SU-DHL-6 (cell line): ENCODE measurements around the gene SPCS3.
"Not testable (repeated sequence)": the region's sequence is repeated elsewhere in the genome, so short reads cannot be mapped to it uniquely, and the experiment has no call there.

Experiments used
- H2AFZ ChIP-seq: fragments of 200-600 bp; sonication (generic); 2 replicates; pipeline ENCODE4 v1.6.1; 2014; ENCODE audit warnings: low read depth, mild to moderate bottlenecking, moderate library complexity, mixed read lengths, antibody characterized with exemption, low read length; ENCODE audit not compliant: severe bottlenecking
- H3F3A ChIP-seq: fragments of 200-600 bp; shearing (Covaris generic); 2 replicates; pipeline ENCODE4 v1.6.0; 2016; ENCODE audit warnings: antibody characterized with exemption, mild to moderate bottlenecking; ENCODE audit not compliant: insufficient read depth
- H3K27ac ChIP-seq: fragments of 200-600 bp; sonication (generic); 2 replicates; pipeline ENCODE4 v1.5.1; 2016; ENCODE audit warnings: low read depth, mild to moderate bottlenecking, low read length, moderate library complexity, mixed read lengths
- H3K27me3 ChIP-seq: fragments of 200-600 bp; sonication (generic), shearing (Covaris generic); 2 replicates; pipeline ENCODE4 v1.6.0; 2014; ENCODE audit warnings: mild to moderate bottlenecking, low read length
- H3K36me3 ChIP-seq: fragments of 200-600 bp; sonication (generic); 2 replicates; pipeline ENCODE4 v1.6.1; 2014; ENCODE audit warnings: mild to moderate bottlenecking, low read length, mixed read lengths
- H3K4me2 ChIP-seq: fragments of 300-600, 200-600 bp; shearing (Covaris generic), sonication (generic); 2 replicates; pipeline ENCODE4 v1.6.0; 2014; ENCODE audit warnings: low read length, low read depth, mild to moderate bottlenecking; ENCODE audit not compliant: poor library complexity, severe bottlenecking
- H3K4me3 ChIP-seq: fragments of 200-600 bp; sonication (generic); 2 replicates; pipeline ENCODE4 v1.5.1; 2014; ENCODE audit warnings: antibody characterized with exemption, low read length, mild to moderate bottlenecking, mixed read lengths; ENCODE audit not compliant: insufficient read depth, poor library complexity, severe bottlenecking
- H3K79me2 ChIP-seq: fragments of 200-600 bp; sonication (generic); 2 replicates; pipeline ENCODE4 v1.6.1; 2014; ENCODE audit warnings: mild to moderate bottlenecking, low read length, moderate library complexity; ENCODE audit not compliant: insufficient read depth
- H3K9ac ChIP-seq: fragments of 200-600 bp; sonication (generic); 2 replicates; pipeline ENCODE4 v1.7.0; 2014; ENCODE audit warnings: mild to moderate bottlenecking, low read length
- H3K9me2 ChIP-seq: fragments of 200-600 bp; sonication (generic); replicated peaks from 2 replicates; pipeline ENCODE4 v1.6.1; 2014; ENCODE audit warnings: low read length; ENCODE audit not compliant: insufficient read depth
- H3K9me3 ChIP-seq: fragments of 200-600 bp; sonication (generic); 2 replicates; pipeline ENCODE4 v1.6.1; 2014; ENCODE audit warnings: low read length, mixed read lengths; ENCODE audit not compliant: insufficient read depth
- H4K20me1 ChIP-seq: fragments of 200-600 bp; sonication (generic); 2 replicates; pipeline ENCODE4 v1.6.1; 2014; ENCODE audit warnings: low read depth, mild to moderate bottlenecking, antibody characterized with exemption, low read length, moderate library complexity, mixed read lengths
- CTCF ChIP-seq: fragments of 200-600 bp; sonication (generic); IDR thresholded peaks from one replicate; pipeline ENCODE4 v1.5.1; 2017; ENCODE audit warnings: antibody characterized with exemption, mild to moderate bottlenecking, low read length, moderate library complexity; ENCODE audit not compliant: insufficient read depth, poor library complexity, severe bottlenecking
- EZH2phosphoT487 ChIP-seq: fragments of 200-600 bp; sonication (generic), shearing (Covaris generic); conservative IDR thresholded peaks from 2 replicates; pipeline ENCODE4 v1.6.1; 2018; ENCODE audit warnings: mild to moderate bottlenecking, antibody characterized with exemption, low read length, moderate library complexity, mixed read lengths

Gene SPCS3

DNA sequence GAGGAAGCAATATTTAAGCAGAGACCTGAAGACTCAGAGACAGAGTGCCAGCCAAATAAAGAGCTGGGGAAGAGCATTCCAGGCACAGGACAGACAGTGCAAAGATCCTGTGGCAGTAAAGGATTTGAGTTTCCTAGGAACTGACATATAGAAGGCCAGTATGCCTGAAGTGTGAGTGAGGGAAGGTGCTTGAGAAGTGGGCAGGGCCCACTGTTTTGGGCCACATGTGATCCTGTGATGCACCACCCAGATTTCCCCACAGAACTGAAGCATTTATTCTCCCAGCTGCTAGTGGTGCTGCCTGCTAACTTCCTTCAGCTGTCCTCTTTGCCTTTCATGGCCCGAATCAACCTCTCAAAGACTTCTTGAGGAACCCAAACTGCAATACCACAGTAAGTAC, 26.8 kb upstream of the SPCS3 start:
- Histone ChIP-seq H3K9me3 (no peaks in the 10 kb centered on the region), H3K9me2 (no peaks in the 10 kb centered on the region), H3F3A (no peaks in the 10 kb centered on the region), H3K4me2 (no peak overlapping the region), H4K20me1 (no peaks in the 10 kb centered on the region), H3K79me2 (no peaks in the 10 kb centered on the region), H2AFZ (no peak overlapping the region), H3K9ac (no peak overlapping the region), H3K27me3 (no peaks in the 10 kb centered on the region), H3K4me3 (no peak overlapping the region), H3K27ac (no peak overlapping the region), H3K36me3 (no peaks in the 10 kb centered on the region)
- no peak for TF ChIP-seq CTCF
- TF ChIP-seq EZH2phosphoT487, result no peak

DNA sequence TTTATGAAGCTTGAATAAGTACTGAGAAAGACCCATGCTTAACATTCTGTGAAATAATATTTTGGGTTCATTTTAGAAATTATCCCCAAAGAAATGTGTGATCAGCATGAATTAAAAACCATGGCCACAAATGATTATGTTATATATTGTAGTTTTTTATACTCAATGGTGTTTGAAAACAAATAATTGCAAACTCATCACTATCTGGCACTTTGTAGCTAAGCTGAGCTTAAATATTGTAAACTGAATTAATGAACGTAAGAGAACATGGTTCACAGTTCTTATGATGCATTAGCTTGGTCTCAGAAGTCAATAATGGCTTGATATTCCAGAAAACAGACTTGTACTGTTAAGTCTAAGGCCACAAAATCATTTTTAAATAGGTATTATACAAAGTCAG, 26.1 kb upstream of the SPCS3 start:
- Histone ChIP-seq H3K36me3 (no peaks in the 10 kb centered on the region), H3K9me3 (no peaks in the 10 kb centered on the region), H3K27ac (no peak overlapping the region), H2AFZ (no peak overlapping the region), H3K4me2 (no peak overlapping the region), H3F3A (no peaks in the 10 kb centered on the region), H3K9me2 (no peaks in the 10 kb centered on the region), H3K27me3 (no peaks in the 10 kb centered on the region), H3K4me3 (no peak overlapping the region), H3K9ac (no peak overlapping the region), H4K20me1 (no peaks in the 10 kb centered on the region), H3K79me2 (no peaks in the 10 kb centered on the region)
- TF ChIP-seq EZH2phosphoT487, result no peak
- TF ChIP-seq CTCF, result no peak

DNA sequence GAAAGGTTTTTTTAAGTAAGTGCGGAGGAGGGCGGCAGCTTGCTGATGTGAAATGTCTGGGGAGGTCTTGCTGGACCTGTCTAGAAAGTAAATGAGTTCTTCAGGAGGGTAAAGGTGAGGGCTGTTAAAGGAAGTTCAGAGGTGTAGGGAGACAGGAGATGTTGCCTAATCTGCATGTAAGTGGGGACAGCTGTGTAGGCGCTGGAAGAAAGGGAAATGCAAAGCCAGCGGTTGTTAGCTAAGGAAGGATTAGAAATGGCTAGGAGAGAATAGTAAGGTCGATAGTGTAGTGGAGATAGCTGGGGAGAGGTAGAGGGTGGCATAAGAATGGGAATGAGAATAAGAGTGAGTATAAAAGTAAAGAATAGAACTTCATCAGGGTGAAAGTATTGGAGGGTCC, 23.9 kb upstream of the SPCS3 start:
- H3K79me2 ChIP-seq, H4K20me1 ChIP-seq, H3K27me3 ChIP-seq, H3K4me2 ChIP-seq, H3K9me2 ChIP-seq, H3K4me3 ChIP-seq, H3K9me3 ChIP-seq, H3K27ac ChIP-seq, H3K9ac ChIP-seq, H3K36me3 ChIP-seq, H2AFZ ChIP-seq, H3F3A ChIP-seq: not testable (repeated sequence)

DNA sequence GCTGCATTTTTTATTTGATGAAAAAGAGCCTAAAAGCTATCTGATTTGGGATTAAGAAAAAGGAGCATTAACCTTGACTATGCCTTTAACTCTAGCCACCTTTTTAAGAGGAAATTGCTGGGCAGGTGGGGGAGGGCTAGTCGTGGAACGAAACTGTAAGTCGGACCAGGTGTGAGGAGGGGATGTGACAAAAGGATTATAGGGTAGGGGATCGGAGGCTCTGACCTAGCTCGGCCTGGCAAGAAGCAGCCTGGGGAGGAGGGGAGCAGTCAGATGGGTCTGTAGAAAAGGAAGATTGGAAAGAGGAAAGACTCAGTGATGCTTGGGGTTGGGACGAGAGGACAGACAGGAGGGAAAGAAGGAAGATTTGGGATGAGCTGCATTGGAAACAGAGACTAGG, 21.1 kb upstream of the SPCS3 start:
- no peaks in the 10 kb centered on the region for H3K9me2 ChIP-seq
- H3K27ac ChIP-seq, result no peak overlapping the region
- H3K9me3 ChIP-seq, result no peaks in the 10 kb centered on the region
- no peaks in the 10 kb centered on the region for H3K36me3 ChIP-seq
- no peak overlapping the region for H3K4me2 ChIP-seq
- no peak overlapping the region for H2AFZ ChIP-seq
- no peaks in the 10 kb centered on the region for H3K27me3 ChIP-seq
- H3K79me2 ChIP-seq, result no peaks in the 10 kb centered on the region
- H4K20me1 ChIP-seq, result no peaks in the 10 kb centered on the region
- H3K4me3 ChIP-seq, result no peak overlapping the region
- TF ChIP-seq CTCF, result no peak
- no peak for TF ChIP-seq EZH2phosphoT487
- H3K9ac ChIP-seq, result no peak overlapping the region
- no peaks in the 10 kb centered on the region for H3F3A ChIP-seq
